GM19193 (cell line): Measurements from ENCODE around the gene PCBP1.

Source experiments
- POLR2A ChIP-seq: IDR thresholded peaks from 4 replicates; pipeline ENCODE4 v1.6.1; 2011; ENCODE audit not compliant: insufficient read depth, insufficient read length; ENCODE audit errors: extremely low read depth

The PCBP1 gene

GRCh38 chr2:70086838-70087701, at the start of gene PCBP1:
PCBP1 (plus strand) TSS chr2:70087477; CDS start chr2:70087744, 267 bp downstream.
- TF ChIP-seq POLR2A = peak; percentile 84

DNA sequence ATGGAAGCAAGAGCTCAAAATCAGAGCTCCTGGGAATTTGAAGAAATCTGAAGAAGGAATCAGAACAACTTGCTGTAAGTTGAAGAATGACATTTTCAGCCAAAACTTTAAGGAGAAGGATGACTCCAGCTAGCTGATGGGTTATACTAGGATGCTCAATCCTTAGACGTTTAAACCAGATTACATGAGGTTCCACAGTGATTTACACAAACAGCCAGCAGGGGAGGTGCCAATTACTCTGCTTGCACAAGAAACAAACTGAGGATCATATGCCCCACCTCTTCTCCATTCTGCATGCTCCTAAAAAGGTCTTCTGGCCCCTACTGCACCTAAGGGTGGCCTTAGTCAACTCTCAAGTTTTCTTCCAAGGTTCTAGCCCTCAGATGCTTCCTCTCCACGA, 47.9 kb upstream of the PCBP1 start:
- TF ChIP-seq POLR2A = no peak

DNA sequence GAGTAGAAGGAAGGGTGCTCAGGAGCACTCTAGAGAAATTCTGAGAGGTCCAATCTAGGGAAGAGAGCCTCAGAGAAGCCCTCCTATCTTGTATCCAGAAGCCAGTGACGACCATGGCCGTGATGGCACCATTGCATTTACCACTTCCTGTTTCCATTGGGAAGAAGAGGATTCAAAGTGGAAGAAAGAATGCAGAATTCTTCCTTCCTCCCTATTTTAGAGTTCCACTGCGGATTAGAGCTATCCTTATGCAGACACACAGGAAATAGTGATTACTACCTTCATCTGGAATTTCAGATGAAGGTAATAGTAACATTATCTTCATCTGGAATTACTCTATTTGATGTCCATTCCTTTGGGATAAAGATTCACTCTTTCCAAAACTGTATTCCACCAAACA, 45.6 kb upstream of the PCBP1 start:
- no peak for TF ChIP-seq POLR2A

GRCh38 chr2:70042246-70042645, 45.0 kb upstream of the PCBP1 start:
- TF ChIP-seq POLR2A = no peak

DNA sequence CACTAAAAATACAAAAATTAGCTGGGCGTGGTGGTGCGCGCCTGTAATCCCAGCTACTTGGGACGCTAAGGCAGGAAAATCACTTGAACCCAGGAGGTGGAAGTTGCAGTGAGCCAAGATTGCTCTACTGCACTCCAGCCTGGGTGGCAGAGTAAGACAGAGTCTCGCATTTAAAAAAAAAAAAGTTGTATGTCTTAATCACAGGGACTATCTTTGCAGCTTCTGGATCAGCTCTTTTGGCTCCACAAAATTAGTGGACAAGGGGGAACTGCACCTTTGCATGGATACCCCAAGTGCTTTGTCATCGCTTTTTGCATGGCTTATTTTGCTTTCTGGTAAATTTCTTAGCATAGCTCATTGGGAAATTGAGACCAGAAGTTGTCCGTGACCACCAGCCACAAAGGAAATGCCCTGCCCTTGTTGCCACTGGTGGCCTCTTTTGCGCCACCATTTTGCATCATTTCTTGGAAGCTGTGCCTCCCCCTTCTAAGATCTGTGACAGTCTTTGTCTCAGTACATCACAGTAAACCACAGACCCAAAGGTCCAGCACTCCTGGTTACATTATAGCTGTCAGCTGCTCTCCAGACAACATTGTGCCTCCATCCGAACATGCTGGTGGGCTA, 43.9 kb upstream of the PCBP1 start:
- no peak for TF ChIP-seq POLR2A

DNA sequence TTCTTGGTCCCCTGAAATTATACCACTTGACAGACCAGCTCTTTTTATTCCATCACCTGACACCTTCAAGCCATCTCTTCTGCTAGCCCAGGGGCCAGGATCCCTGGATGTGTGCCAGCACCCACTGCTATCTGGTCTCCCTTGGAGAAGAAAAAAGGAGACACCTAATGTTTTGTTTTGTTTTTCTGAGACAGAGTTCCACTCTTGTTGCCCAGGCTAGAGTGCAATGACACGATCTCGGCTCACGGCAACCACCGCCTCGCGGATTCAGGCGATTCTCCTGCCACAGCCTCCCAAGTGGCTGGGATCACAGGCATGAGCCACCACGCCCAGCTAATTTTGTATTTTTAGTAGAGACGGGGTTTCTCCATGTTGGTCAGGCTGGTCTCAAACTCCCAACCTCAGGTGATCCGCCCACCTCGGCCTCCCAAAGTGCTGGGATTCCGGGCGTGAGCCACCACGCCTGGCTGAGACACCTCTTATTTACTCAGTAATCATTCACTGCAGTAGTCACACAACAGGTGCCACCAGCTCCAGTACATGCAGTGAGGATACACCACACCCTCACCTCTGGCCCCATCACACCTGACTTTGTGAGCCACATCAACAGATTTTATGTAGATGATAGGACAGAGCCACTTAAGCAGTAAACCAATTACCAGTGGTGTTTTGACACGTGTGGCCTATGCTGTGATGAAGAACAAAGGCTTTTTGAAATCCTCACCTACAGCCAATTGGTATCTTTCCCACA, 42.8 kb upstream of the PCBP1 start:
- no peak for TF ChIP-seq POLR2A

DNA sequence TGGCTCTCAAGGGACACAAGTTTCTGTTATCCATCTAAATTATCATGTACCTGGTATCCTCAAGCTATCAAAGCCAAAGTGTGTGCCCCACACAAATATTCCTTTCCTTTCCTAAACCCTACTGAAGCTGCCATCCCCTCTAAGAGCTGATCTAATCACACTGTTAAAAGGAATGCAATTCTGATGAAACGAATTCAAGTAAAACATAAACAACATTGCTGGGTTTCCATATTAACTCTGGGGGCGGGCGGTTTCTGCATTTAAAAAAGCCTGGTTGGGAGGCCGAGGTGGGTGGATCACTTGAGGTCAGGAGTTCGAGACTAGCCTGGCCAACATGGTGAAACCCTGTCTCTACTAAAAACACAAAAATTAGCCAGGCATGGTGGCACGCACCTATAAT, 41.9 kb upstream of the PCBP1 start:
- no peak for TF ChIP-seq POLR2A

DNA sequence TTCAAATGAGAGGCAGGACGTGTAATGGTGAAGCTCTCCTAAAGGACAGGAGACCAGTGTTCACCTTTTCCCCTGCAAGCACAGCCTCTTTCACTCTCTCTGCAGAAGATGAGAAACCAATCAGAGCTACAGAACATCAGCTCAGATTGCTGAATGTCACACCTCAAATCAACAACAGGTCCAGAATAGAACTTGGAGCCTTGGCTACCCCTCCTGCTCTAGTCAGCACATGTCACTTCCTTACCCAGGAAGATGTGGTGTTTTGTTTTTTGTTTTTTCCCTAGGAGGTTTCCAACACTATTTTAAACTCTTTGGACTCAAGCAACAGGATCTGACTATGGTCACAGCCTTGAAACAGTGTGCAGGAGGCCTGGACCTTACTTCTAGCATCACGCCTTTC, 41.3 kb upstream of the PCBP1 start:
- no peak for TF ChIP-seq POLR2A

GRCh38 chr2:70046534-70046933, 40.7 kb upstream of the PCBP1 start:
- no peak for TF ChIP-seq POLR2A

DNA sequence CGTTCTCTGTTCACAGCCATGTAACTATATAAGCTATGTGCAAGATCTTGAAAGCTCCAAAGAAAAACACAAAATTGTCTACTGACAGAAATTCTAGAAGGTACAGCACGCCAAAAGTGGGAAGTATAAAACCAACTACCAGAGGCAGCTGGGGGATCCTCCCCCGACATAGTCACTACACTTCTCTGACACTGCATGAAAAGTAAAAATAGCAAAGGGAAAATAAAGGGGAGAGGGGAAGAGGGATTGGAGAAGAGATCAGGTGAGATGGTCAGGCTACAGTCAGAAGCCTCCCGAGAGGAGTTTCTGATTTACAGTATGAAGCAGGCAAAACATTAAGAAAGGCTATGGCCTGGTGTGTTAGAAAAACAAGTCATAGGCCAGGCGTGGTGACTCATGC, 39.8 kb upstream of the PCBP1 start:
- no peak for TF ChIP-seq POLR2A

GRCh38 chr2:70049255-70049654, 38.0 kb upstream of the PCBP1 start:
- no peak for TF ChIP-seq POLR2A

DNA sequence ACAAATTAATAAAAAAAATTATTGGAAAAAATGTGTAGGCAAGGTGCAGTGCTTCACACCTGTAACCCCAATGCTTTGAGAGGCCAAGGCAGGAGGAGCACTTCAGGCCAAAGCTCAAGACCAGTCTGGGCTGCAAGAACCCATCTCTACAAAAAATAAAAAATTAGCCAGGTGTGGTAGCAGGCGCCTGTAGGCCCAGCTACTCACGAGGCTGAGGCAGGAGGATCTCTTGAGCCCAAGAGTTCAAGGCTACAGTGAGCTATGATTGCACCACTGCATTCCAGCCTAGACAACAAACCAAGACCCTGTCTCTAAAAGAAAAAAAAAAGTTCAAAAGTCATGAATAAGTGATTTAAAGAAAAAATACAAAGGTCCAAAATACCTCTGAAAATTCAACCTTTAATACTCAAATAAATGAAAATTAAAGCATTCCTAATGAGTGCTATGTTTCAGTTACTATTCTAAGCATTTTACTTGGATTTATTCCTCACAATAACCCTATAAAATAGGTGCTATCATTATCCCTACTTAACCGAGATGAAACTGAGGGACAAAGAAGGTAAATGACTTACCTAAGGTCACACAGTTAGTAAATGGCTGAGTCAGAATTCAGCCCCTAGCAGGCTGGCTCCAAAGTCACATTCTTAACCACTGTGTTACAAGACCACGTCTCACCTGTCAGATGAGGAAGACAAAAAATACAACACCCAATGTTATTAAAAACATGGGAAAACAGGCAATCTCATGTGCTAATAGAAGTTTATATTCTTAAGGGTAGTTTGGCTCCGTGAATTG, 36.4 kb upstream of the PCBP1 start:
- TF ChIP-seq POLR2A = no peak

DNA sequence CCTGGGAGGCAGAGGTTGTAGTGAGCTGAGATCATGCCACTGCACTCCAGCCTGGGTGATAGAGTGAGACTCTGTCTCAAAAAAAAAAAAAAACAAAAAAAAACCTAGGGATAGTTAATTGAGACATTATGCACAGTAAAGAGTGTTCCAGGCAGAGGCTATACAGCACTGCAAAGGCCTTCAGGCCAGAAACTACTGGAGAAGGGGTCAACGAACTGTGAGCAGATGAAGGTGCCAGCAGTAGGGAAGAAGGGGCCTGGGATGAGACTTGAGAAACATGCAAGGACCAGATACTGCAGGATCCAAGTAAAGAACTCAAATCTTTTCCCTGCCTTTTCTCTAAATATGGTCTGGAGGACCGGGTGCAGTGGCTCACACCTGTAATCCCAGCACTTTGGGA, 26.0 kb upstream of the PCBP1 start:
- no peak for TF ChIP-seq POLR2A

DNA sequence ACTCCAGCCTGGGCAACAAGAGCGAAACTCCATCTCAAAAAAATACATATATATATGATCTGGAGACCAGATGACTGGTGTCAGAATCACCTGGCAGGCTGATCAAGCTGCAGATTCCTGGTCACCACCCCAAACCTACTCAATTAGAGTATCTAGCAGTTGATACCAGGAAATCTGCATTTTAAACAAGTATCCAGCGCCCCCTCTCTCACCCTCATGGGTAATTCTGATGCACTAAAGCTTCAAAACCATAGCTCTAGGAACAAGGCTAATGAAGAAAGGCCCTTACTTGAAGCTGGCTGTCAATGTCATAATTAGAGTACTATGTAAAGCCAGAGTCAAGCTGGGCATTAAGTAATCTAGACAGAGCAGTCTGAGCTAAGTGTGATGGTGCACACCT, 25.0 kb upstream of the PCBP1 start:
- no peak for TF ChIP-seq POLR2A

DNA sequence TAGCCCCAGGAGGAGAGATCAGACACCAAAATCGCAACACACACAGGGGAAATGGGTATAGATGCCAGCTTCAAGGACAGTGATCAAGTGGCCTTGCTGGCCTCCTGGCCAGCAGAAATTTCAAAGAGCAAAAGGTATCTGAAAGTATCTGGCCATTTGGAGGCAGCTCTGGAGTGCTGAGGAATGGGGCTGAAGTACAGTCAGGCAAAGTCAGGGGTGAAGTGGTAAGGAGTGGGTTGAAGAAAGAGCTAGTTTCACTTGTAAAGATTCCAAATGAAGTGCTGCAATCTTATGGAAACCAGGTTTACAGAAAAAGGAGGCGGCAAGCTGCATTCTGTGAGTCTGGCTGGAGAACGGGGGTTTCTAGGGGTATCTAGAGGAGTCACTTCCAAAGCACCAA, 19.2 kb upstream of the PCBP1 start:
- no peak for TF ChIP-seq POLR2A
